ENCODE results near the gene CST1.
"Not testable (repeated sequence)": the region's sequence is repeated elsewhere in the genome, so short reads cannot be mapped to it uniquely, and the experiment has no call there.

DNA sequence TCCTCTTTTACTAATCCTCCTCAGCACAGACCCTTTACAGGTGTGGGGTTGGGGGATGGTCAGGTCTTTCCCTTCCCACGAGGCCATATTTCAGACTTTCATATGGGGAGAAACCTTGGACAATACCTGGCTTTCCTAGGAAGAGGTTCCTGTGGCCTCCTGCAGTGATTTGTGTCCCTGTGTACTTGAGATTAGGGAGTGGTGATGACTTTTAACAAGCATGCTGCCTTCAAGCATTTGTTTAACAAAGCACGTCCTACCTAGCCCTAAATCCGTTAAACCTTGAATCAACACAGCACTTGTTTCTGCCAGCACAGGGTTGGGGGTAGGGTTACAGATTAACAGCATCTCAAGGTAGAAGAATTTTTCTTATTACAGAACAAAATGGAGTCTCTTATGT, 6.1 kb upstream of the CST1 start:
- not testable (repeated sequence) for TF ChIP-seq YY1 (IDR thresholded peaks at IDR 0.05; ENCODE audit: insufficient read depth, insufficient read length); ZNF274 (IDR thresholded peaks at IDR 0.05; ENCODE audit: low read depth, low read length)

Data from NT2/D1 (cell line).